Neural progenitor cell (in vitro differentiated cells): ENCODE data around the gene RPL22. TPM values are rescaled to one million over a fixed set of nuclear protein-coding genes. Genes with fewer than 3 reads are reported as not detected.

Experiments used
- DNase-seq: peaks from one replicate; pipeline ENCODE4 v3.0.0-alpha.2; 2016; ENCODE audit warnings: low spot score
- H2AFZ ChIP-seq: fragments of 200-600 bp; sonication (generic); replicated peaks from 2 replicates; pipeline ENCODE4 v1.6.1; 2016; ENCODE audit warnings: antibody characterized with exemption
- H3F3A ChIP-seq: fragments of 200-600 bp; sonication (generic); 2 replicates; pipeline ENCODE4 v1.6.1; 2016; ENCODE audit warnings: antibody characterized with exemption, low read depth
- H3K27ac ChIP-seq: fragments of 200-600 bp; sonication (generic); 2 replicates; pipeline ENCODE4 v1.5.1; 2016; ENCODE audit warnings: mild to moderate bottlenecking
- H3K27me3 ChIP-seq: fragments of 200-600 bp; sonication (generic); 2 replicates; pipeline ENCODE4 v1.6.1; 2016; ENCODE audit warnings: mild to moderate bottlenecking, moderate library complexity
- H3K36me3 ChIP-seq: fragments of 200-600 bp; sonication (generic); 2 replicates; pipeline ENCODE4 v1.5.1; 2016
- H3K4me1 ChIP-seq: fragments of 200-600 bp; sonication (generic); 2 replicates; pipeline ENCODE4 v1.6.1; 2016; ENCODE audit warnings: mixed run types
- H3K4me2 ChIP-seq: fragments of 200-600 bp; sonication (generic); 2 replicates; pipeline ENCODE4 v1.6.1; 2016
- H3K4me3 ChIP-seq: fragments of 200-600 bp; sonication (generic); 2 replicates; pipeline ENCODE4 v1.5.1; 2016
- H3K79me2 ChIP-seq: fragments of 200-600 bp; sonication (generic); 2 replicates; pipeline ENCODE4 v1.6.1; 2016; ENCODE audit warnings: low read depth
- H3K9ac ChIP-seq: fragments of 200-600 bp; sonication (generic); 2 replicates; pipeline ENCODE4 v1.6.1; 2016
- H3K9me3 ChIP-seq: fragments of 200-600 bp; sonication (generic); 2 replicates; pipeline ENCODE4 v1.5.1; 2016; ENCODE audit warnings: low read depth
- H4K20me1 ChIP-seq: fragments of 200-600 bp; sonication (generic); 2 replicates; pipeline ENCODE4 v1.6.1; 2016; ENCODE audit warnings: low read depth
- H3K27ac Mint-ChIP-seq: 3 replicates; pipeline ENCODE4 v1.8.0; 2021; ENCODE audit warnings: mixed read lengths
- H3K27me3 Mint-ChIP-seq: 2 replicates; pipeline ENCODE4 v1.8.0; 2022; ENCODE audit warnings: low read depth, mild to moderate bottlenecking, inconsistent platforms, moderate library complexity, mixed read lengths; ENCODE audit not compliant: insufficient read depth
- H3K36me3 Mint-ChIP-seq: 3 replicates; pipeline ENCODE4 v1.8.0; 2021; ENCODE audit warnings: mixed read lengths
- H3K4me1 Mint-ChIP-seq: 3 replicates; pipeline ENCODE4 v1.8.0; 2021; ENCODE audit warnings: mixed read lengths
- H3K4me3 Mint-ChIP-seq: 3 replicates; pipeline ENCODE4 v1.8.0; 2021; ENCODE audit warnings: mild to moderate bottlenecking, moderate library complexity, mixed read lengths
- H3K9me3 Mint-ChIP-seq: 3 replicates; pipeline ENCODE4 v1.8.0; 2020; ENCODE audit warnings: mixed read lengths
- CTCF ChIP-seq: fragments of 200-600 bp; sonication (generic); IDR thresholded peaks from 2 replicates; pipeline ENCODE4 v1.5.1; 2017; ENCODE audit warnings: antibody characterized with exemption, mild to moderate bottlenecking
- EZH2 ChIP-seq: fragments of 200-600 bp; sonication (generic); IDR thresholded peaks from 2 replicates; pipeline ENCODE4 v1.6.1; 2017; ENCODE audit warnings: antibody characterized with exemption, mild to moderate bottlenecking, moderate library complexity
- EZH2phosphoT487 ChIP-seq: fragments of 200-600 bp; sonication (generic); IDR thresholded peaks from 2 replicates; pipeline ENCODE4 v1.6.1; 2017; ENCODE audit warnings: antibody characterized with exemption
- total RNA-seq: library from RNA; depleted of rRNA; stranded (reverse); fragments of >200 nt; gene quantifications from 2 replicates; pipeline ENCODE4 v1.2.3, GENCODE V29; 2015; ENCODE audit warnings: low replicate concordance

RPL22 gene
- total RNA-seq, 1 donor from 2014 or later = 410 TPM

- Mint-ChIP-seq H3K27me3 (peaks cover 38% of the 10 kb centered on the region), H3K9me3 (no peaks in the 10 kb centered on the region), H3K4me3 (peak overlapping the region; percentile 80), H3K36me3 (no peaks in the 10 kb centered on the region), H3K4me1 (peaks cover 32% of the 10 kb centered on the region), H3K27ac (no peak overlapping the region)
- Histone ChIP-seq H3K9me3 (no peaks in the 10 kb centered on the region), H3K4me1 (peaks cover 23% of the 10 kb centered on the region), H3K79me2 (peaks cover 23% of the 10 kb centered on the region), H4K20me1 (peaks cover 68% of the 10 kb centered on the region), H3K36me3 (no peaks in the 10 kb centered on the region), H2AFZ (no peak overlapping the region), H3F3A (peaks cover 76% of the 10 kb centered on the region), H3K27ac (no peak overlapping the region), H3K9ac (no peak overlapping the region), H3K27me3 (peaks cover 51% of the 10 kb centered on the region), H3K4me3 (peak overlapping the region; percentile 72), H3K4me2 (peak overlapping the region; percentile 96)
- peak; percentile 95 for DNase-seq
- TF ChIP-seq CTCF = peak; percentile 86
- TF ChIP-seq EZH2phosphoT487 = no peak
- no peak for TF ChIP-seq EZH2
Measured at GRCh38 chr1:6246497-6247467, 47.4 kb upstream of the RPL22 start.

GRCh38 chr1:6245869-6246496, 46.6 kb upstream of the RPL22 start:
- Histone ChIP-seq H3K27me3 (peaks cover 43% of the 10 kb centered on the region), H3K4me3 (peak overlapping the region; percentile 72), H3K79me2 (peaks cover 23% of the 10 kb centered on the region), H3F3A (peaks cover 84% of the 10 kb centered on the region), H3K4me1 (peaks cover 31% of the 10 kb centered on the region), H3K9me3 (no peaks in the 10 kb centered on the region), H2AFZ (no peak overlapping the region), H3K4me2 (peak overlapping the region; percentile 96), H3K9ac (no peak overlapping the region), H3K27ac (no peak overlapping the region), H4K20me1 (peaks cover 60% of the 10 kb centered on the region), H3K36me3 (no peaks in the 10 kb centered on the region)
- no peaks in the 10 kb centered on the region for H3K36me3 Mint-ChIP-seq
- peaks cover 43% of the 10 kb centered on the region for H3K27me3 Mint-ChIP-seq
- no peak overlapping the region for H3K27ac Mint-ChIP-seq
- peak; percentile 94 for DNase-seq
- H3K4me3 Mint-ChIP-seq = peak overlapping the region; percentile 80
- peaks cover 40% of the 10 kb centered on the region for H3K4me1 Mint-ChIP-seq
- H3K9me3 Mint-ChIP-seq = no peaks in the 10 kb centered on the region
- TF ChIP-seq EZH2 (no peak), EZH2phosphoT487 (no peak), CTCF (no peak)

- Histone ChIP-seq H3K4me1 (peaks cover 38% of the 10 kb centered on the region), H3K9ac (no peak overlapping the region), H3K4me3 (peak overlapping the region; percentile 72), H3F3A (peaks cover 90% of the 10 kb centered on the region), H3K36me3 (no peaks in the 10 kb centered on the region), H2AFZ (no peak overlapping the region), H3K4me2 (peak overlapping the region; percentile 96), H3K27ac (no peak overlapping the region), H3K27me3 (peaks cover 36% of the 10 kb centered on the region), H3K9me3 (no peaks in the 10 kb centered on the region), H3K79me2 (peaks cover 23% of the 10 kb centered on the region), H4K20me1 (peaks cover 52% of the 10 kb centered on the region)
- TF ChIP-seq EZH2 (peak; percentile 46), EZH2phosphoT487 (no peak), CTCF (peak; percentile 72)
- Mint-ChIP-seq H3K9me3 (no peaks in the 10 kb centered on the region), H3K27me3 (peaks cover 39% of the 10 kb centered on the region), H3K4me1 (peaks cover 45% of the 10 kb centered on the region), H3K27ac (no peak overlapping the region), H3K4me3 (peak overlapping the region; percentile 70), H3K36me3 (no peaks in the 10 kb centered on the region)
- peak; percentile 96 for DNase-seq
Measured at GRCh38 chr1:6245086-6245868, 45.9 kb upstream of the RPL22 start.
